Spleen (tissue), 7 donors: Measurements from ENCODE around the gene RBMS3.

Experiments
- POLR2A ChIP-seq, 3 donors: fragments of 450-650 bp; IDR thresholded peaks; one replicate each; pipeline ENCODE4 v1.5.1; 2017; ENCODE audit warnings: antibody characterized with exemption in 3 of 3, mild to moderate bottlenecking in 1 of 3
- POLR2AphosphoS5 ChIP-seq, 3 donors: sonication (generic); formaldehyde crosslinking; IDR thresholded peaks; one replicate each; pipeline ENCODE4 v1.5.1; 2017; ENCODE audit warnings: antibody characterized with exemption in 3 of 3
- TF ChIP-seq, protein P1 (sequence below), 11 experiments: fragments of 200-600 bp in 7 of 11; fragments of 450-650 bp in 4 of 11; sonication (generic) in 4 of 11; IDR thresholded peaks in 8 of 11; conservative IDR thresholded peaks in 3 of 11; 1 replicate in 7 of 11; 2 replicates in 4 of 11; pipeline versions ENCODE4 v1.4.0 to v1.8.0; 2016 to 2021; ENCODE audit warnings: antibody characterized with exemption in 11 of 11, inconsistent platforms in 4 of 11, mild to moderate bottlenecking in 1 of 11
- donor health status: DM: no; HTN: no; CAD: no; lungs with moderate emphysema.
- donor health status: DM: no; HTN: no; CAD: no.
- donor health status: DM: no; HTN: no; CAD: no.

DNA sequence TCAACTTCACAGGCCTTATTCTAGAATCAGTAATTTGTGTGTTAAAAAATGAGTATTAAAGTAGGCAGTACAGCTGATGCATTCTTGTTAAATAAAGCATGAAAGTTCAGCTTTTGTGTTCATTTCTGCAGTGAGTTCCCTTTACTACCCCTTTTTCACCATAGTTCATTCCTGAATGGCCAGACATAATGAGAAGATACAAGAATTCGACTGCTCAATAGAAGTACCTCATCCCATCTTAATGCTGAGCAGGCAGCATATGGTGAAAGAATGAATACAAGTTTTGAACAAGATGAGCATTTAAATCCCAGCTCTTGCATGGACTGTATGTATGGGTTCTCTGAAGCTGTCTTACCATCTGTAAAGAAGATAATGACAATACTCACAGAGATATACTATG, 677.9 kb downstream of the RBMS3 start:
- TF ChIP-seq, protein P1, sequence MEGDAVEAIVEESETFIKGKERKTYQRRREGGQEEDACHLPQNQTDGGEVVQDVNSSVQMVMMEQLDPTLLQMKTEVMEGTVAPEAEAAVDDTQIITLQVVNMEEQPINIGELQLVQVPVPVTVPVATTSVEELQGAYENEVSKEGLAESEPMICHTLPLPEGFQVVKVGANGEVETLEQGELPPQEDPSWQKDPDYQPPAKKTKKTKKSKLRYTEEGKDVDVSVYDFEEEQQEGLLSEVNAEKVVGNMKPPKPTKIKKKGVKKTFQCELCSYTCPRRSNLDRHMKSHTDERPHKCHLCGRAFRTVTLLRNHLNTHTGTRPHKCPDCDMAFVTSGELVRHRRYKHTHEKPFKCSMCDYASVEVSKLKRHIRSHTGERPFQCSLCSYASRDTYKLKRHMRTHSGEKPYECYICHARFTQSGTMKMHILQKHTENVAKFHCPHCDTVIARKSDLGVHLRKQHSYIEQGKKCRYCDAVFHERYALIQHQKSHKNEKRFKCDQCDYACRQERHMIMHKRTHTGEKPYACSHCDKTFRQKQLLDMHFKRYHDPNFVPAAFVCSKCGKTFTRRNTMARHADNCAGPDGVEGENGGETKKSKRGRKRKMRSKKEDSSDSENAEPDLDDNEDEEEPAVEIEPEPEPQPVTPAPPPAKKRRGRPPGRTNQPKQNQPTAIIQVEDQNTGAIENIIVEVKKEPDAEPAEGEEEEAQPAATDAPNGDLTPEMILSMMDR (IDR thresholded peaks at IDR 0.05 in 8 of 11, conservative IDR thresholded peaks at IDR 0.05 in 3 of 11): no peak
- TF ChIP-seq POLR2A (IDR thresholded peaks at IDR 0.05): no peak
- TF ChIP-seq POLR2AphosphoS5 (IDR thresholded peaks at IDR 0.05): no peak
